Measurements from ENCODE around the gene CCL17.
"Not testable (repeated sequence)": the region's sequence is repeated elsewhere in the genome, so short reads cannot be mapped to it uniquely, and the experiment has no call there.

DNA sequence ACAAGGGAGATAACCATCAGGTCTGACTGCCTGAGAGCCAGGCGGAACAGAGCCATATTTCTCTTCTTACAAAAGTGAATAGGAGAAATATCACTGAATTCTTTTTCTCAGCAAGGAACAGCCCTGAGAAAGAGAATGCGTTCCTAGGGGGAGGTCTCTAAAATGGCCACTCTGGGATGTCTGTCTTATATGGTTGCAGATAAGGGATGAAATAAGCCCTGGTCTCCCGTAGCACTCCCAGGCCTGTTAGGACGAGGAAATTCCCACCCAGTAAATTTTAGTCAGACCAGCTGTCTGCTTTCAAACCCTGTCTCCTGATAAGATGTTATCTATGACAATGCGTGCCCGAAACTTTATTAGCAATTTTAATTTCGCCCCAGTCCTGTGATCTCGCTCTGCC, 35.4 kb downstream of the CCL17 start:
- TF ChIP-seq, protein P1, sequence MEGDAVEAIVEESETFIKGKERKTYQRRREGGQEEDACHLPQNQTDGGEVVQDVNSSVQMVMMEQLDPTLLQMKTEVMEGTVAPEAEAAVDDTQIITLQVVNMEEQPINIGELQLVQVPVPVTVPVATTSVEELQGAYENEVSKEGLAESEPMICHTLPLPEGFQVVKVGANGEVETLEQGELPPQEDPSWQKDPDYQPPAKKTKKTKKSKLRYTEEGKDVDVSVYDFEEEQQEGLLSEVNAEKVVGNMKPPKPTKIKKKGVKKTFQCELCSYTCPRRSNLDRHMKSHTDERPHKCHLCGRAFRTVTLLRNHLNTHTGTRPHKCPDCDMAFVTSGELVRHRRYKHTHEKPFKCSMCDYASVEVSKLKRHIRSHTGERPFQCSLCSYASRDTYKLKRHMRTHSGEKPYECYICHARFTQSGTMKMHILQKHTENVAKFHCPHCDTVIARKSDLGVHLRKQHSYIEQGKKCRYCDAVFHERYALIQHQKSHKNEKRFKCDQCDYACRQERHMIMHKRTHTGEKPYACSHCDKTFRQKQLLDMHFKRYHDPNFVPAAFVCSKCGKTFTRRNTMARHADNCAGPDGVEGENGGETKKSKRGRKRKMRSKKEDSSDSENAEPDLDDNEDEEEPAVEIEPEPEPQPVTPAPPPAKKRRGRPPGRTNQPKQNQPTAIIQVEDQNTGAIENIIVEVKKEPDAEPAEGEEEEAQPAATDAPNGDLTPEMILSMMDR (IDR thresholded peaks at IDR 0.05; ENCODE audit: low read depth, low read length) = not testable (repeated sequence)
- TF ChIP-seq POLR2A (IDR thresholded peaks at IDR 0.05; ENCODE audit: extremely low read depth, insufficient read length); MYC (IDR thresholded peaks at IDR 0.05; ENCODE audit: low read depth, low read length): not testable (repeated sequence)
- TF ChIP-seq, protein P2, sequence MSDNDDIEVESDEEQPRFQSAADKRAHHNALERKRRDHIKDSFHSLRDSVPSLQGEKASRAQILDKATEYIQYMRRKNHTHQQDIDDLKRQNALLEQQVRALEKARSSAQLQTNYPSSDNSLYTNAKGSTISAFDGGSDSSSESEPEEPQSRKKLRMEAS (IDR thresholded peaks at IDR 0.05; ENCODE audit: low read depth, low read length) = not testable (repeated sequence)

Measured in NB4 (cell line).